ENCODE data around the gene CLEC17A. TPM values are rescaled to one million over a fixed set of nuclear protein-coding genes. Genes with fewer than 3 reads are reported as not detected.

Gene CLEC17A
- total and polyA plus RNA-seq, 3 donors from 2014 or later, result 0.56 to 1.4 (median 1.3) TPM

DNA sequence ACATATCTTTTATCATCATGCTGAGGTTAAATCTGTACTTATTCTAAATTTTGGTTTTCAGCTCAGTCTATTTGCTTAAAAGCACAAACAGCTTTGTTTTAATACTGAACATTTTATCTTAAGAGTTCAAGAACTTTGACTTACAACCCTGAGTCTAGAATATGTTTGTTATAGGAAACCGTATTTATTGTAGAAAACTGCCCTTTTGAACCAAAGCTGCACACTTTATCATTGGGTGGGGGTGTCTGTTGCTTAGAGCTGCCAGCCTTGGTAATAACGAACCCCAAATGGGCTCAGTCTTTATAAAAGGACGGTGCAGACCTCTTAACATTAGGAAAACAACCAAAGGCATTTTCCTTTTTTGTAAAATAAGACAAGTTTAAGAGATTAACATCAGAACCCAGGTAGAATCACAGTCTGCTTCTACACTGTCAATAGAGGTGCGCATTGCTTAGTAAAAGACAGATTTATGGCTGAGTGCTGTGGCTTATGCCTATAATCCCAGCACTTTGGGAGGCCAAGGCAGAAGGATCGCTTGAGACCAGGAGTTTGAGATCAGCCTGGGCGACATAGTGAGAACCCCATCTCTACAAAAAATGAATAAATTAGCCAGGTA is 77.1 kb downstream of the CLEC17A start:
- H3K4me3 ChIP-seq, result no peak overlapping the region
- no peaks in the 10 kb centered on the region for H3K4me1 ChIP-seq
- H3K27ac ChIP-seq, result no peak overlapping the region
- H3K27me3 ChIP-seq, result no peaks in the 10 kb centered on the region
- TF ChIP-seq, protein P1, sequence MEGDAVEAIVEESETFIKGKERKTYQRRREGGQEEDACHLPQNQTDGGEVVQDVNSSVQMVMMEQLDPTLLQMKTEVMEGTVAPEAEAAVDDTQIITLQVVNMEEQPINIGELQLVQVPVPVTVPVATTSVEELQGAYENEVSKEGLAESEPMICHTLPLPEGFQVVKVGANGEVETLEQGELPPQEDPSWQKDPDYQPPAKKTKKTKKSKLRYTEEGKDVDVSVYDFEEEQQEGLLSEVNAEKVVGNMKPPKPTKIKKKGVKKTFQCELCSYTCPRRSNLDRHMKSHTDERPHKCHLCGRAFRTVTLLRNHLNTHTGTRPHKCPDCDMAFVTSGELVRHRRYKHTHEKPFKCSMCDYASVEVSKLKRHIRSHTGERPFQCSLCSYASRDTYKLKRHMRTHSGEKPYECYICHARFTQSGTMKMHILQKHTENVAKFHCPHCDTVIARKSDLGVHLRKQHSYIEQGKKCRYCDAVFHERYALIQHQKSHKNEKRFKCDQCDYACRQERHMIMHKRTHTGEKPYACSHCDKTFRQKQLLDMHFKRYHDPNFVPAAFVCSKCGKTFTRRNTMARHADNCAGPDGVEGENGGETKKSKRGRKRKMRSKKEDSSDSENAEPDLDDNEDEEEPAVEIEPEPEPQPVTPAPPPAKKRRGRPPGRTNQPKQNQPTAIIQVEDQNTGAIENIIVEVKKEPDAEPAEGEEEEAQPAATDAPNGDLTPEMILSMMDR (IDR thresholded peaks at IDR 0.05), result no peak
- no peak for TF ChIP-seq POLR2A (IDR thresholded peaks at IDR 0.05)
- no peaks in the 10 kb centered on the region for H3K36me3 ChIP-seq (ENCODE audit: low read depth, missing control alignments)
- no peaks in the 10 kb centered on the region for H3K9me3 ChIP-seq
- intact Hi-C loops (cut with DNase I; ENCODE audit: low total_unique reads), result no loop called here
- WGBS, 2 donors, result 74 to 77% methylated on average over 6 of the region's 6 CpGs
- no peak for DNase-seq

- H3K4me1 ChIP-seq, result no peaks in the 10 kb centered on the region
- DNase-seq, result no peak
- no peak overlapping the region for H3K4me3 ChIP-seq
- intact Hi-C loops (cut with DNase I; ENCODE audit: low total_unique reads), result no loop called here
- H3K27me3 ChIP-seq, result no peaks in the 10 kb centered on the region
- TF ChIP-seq, protein P1 (IDR thresholded peaks at IDR 0.05), result no peak
- no peak for TF ChIP-seq POLR2A (IDR thresholded peaks at IDR 0.05)
- no peaks in the 10 kb centered on the region for H3K9me3 ChIP-seq
- H3K27ac ChIP-seq, result no peak overlapping the region
- H3K36me3 ChIP-seq (ENCODE audit: low read depth, missing control alignments), result no peaks in the 10 kb centered on the region
- 83 to 85% methylated on average over 12 of the region's 12 CpGs for WGBS, 2 donors
Observed at GRCh38 chr19:14661372-14661924, 78.6 kb downstream of the CLEC17A start.

Small RNA genes lying within 50 kb of the gene (small RNA-seq; reads per million reads assigned to genes)
- gene AC022149.2 (0 reads per million in 2 donors), gene RN7SL842P (0 reads per million in 2 donors)

Other genes starting within 250 kb of the CLEC17A start
- gene ADGRE5, start 201.6 kb upstream of the CLEC17A start, total RNA-seq, result 10 to 100 TPM in 1 of 2 donors, 1 to 10 TPM in 1; 8.7 to 14.6 TPM
- 21.2 TPM for gene ADGRE5, start 201.6 kb upstream of the CLEC17A start, polyA plus RNA-seq (ENCODE audit: insufficient read depth, low read depth, low replicate concordance)
- gene DDX39A, start 163.7 kb upstream of the CLEC17A start, total RNA-seq, result 100 to 1,000 TPM; 218 to 295 TPM
- 323 TPM for gene DDX39A, start 163.7 kb upstream of the CLEC17A start, polyA plus RNA-seq (ENCODE audit: insufficient read depth, low read depth, low replicate concordance)
- 100 to 1,000 TPM; 204 to 259 TPM for gene PKN1, start 149.8 kb upstream of the CLEC17A start, total RNA-seq
- gene PKN1, start 149.8 kb upstream of the CLEC17A start, polyA plus RNA-seq (ENCODE audit: insufficient read depth, low read depth, low replicate concordance), result 116 TPM
- gene PTGER1, start 107.7 kb upstream of the CLEC17A start, total RNA-seq, result 1 to 10 TPM; 1.4 to 1.5 TPM
- gene PTGER1, start 107.7 kb upstream of the CLEC17A start, polyA plus RNA-seq (ENCODE audit: insufficient read depth, low read depth, low replicate concordance), result 0.22 TPM
- 10 to 100 TPM; 55.0 to 57.5 TPM for gene GIPC1, start 87.0 kb upstream of the CLEC17A start, total RNA-seq
- 47.8 TPM for gene GIPC1, start 87.0 kb upstream of the CLEC17A start, polyA plus RNA-seq (ENCODE audit: insufficient read depth, low read depth, low replicate concordance)
- gene DNAJB1, start 64.7 kb upstream of the CLEC17A start, total RNA-seq, result 100 to 1,000 TPM; 185 to 245 TPM
- 386 TPM for gene DNAJB1, start 64.7 kb upstream of the CLEC17A start, polyA plus RNA-seq (ENCODE audit: insufficient read depth, low read depth, low replicate concordance)
- gene TECR, start 53.5 kb upstream of the CLEC17A start, total RNA-seq, result 100 to 1,000 TPM; 164 to 192 TPM
- gene TECR, start 53.5 kb upstream of the CLEC17A start, polyA plus RNA-seq (ENCODE audit: insufficient read depth, low read depth, low replicate concordance), result 418 TPM
- gene NDUFB7, start 11.0 kb upstream of the CLEC17A start, total RNA-seq, result 100 to 1,000 TPM; 389 to 493 TPM
- 259 TPM for gene NDUFB7, start 11.0 kb upstream of the CLEC17A start, polyA plus RNA-seq (ENCODE audit: insufficient read depth, low read depth, low replicate concordance)
- gene ADGRE3, start 91.8 kb downstream of the CLEC17A start, total RNA-seq, result under 1 TPM; 0.19 to 0.31 TPM
- 0.46 TPM for gene ADGRE3, start 91.8 kb downstream of the CLEC17A start, polyA plus RNA-seq (ENCODE audit: insufficient read depth, low read depth, low replicate concordance)
- gene ZNF333, start 107.0 kb downstream of the CLEC17A start, total RNA-seq, result 10 to 100 TPM; 42.4 to 48.7 TPM
- 24.2 TPM for gene ZNF333, start 107.0 kb downstream of the CLEC17A start, polyA plus RNA-seq (ENCODE audit: insufficient read depth, low read depth, low replicate concordance)
- gene ADGRE2, start 195.5 kb downstream of the CLEC17A start, total RNA-seq, result 1 to 10 TPM in 1 of 2 donors, under 1 TPM in 1; 0.71 to 1.6 TPM
- 0.58 TPM for gene ADGRE2, start 195.5 kb downstream of the CLEC17A start, polyA plus RNA-seq (ENCODE audit: insufficient read depth, low read depth, low replicate concordance)